ENCODE results near the gene NCOR1. TPM values are rescaled to one million over a fixed set of nuclear protein-coding genes. Genes with fewer than 3 reads are reported as not detected.
A peak's percentile ranks its signal among the peaks of the same experiment; 100 is the strongest.

NCOR1 gene
- total and polyA plus RNA-seq, 2 experiments from 2014 or later, result 102 to 132 TPM

GRCh38 chr17:16019347-16019746, 196.0 kb downstream of the NCOR1 start:
- Histone ChIP-seq H3K9me2 (ENCODE audit: insufficient read depth) (no peaks in the 10 kb centered on the region), H3K4me1 (ENCODE audit: insufficient read depth) (no peaks in the 10 kb centered on the region), H3K27ac (ENCODE audit: low read depth) (no peak overlapping the region), H3K27me3 (ENCODE audit: insufficient read depth) (no peaks in the 10 kb centered on the region), H3K79me2 (replicated peaks; ENCODE audit: insufficient read depth) (peaks cover 69% of the 10 kb centered on the region), H2AFZ (no peak overlapping the region), H3K4me2 (no peak overlapping the region), H3K4me3 (no peak overlapping the region), H3F3A (replicated peaks; ENCODE audit: low read depth) (no peaks in the 10 kb centered on the region), H4K20me1 (replicated peaks; ENCODE audit: insufficient read depth) (peaks cover 25% of the 10 kb centered on the region), H3K36me3 (ENCODE audit: insufficient read depth) (peaks cover under 1% of the 10 kb centered on the region; the same call in 1 of the 2 replicates)
- Mint-ChIP-seq H3K9me3 (no peaks in the 10 kb centered on the region), H3K36me3 (ENCODE audit: low read depth) (peaks cover 79% of the 10 kb centered on the region), H3K4me1 (no peaks in the 10 kb centered on the region), H3K27ac (peak overlapping the region; percentile 56; the same call in 1 of the 2 replicates), H3K4me3 (no peak overlapping the region), H3K27me3 (ENCODE audit: insufficient read depth, low read depth, poor library complexity) (peaks cover 4% of the 10 kb centered on the region)
- ATAC-seq (no peak), DNase-seq (ENCODE audit: low spot score) (no peak)
- TF ChIP-seq POLR2AphosphoS5 (IDR thresholded peaks at IDR 0.05; ENCODE audit: low read depth) (no peak), STAT1 (IDR thresholded peaks at IDR 0.05; ENCODE audit: unreplicated experiment) (no peak), NANOG (IDR thresholded peaks at IDR 0.05; ENCODE audit: borderline replicate concordance) (no peak), EZH2phosphoT487 (IDR thresholded peaks at IDR 0.05; ENCODE audit: unreplicated experiment) (no peak), ETS1 (IDR thresholded peaks at IDR 0.05) (no peak), ZNF114 (CRISPR knock-in tag; IDR thresholded peaks at IDR 0.05) (no peak), CTCF (conservative IDR thresholded peaks at IDR 0.05; ENCODE audit: low read depth in 2 of 2) (no peak), ZNF462 (CRISPR knock-in tag; IDR thresholded peaks at IDR 0.05) (no peak), ZNF331 (CRISPR knock-in tag; IDR thresholded peaks at IDR 0.05; ENCODE audit: low read depth) (no peak), CREB1 (CRISPR knock-in tag; IDR thresholded peaks at IDR 0.05; ENCODE audit: low read depth) (no peak), JUNB (IDR thresholded peaks at IDR 0.05; ENCODE audit: unreplicated experiment) (no peak), EZH2 (IDR thresholded peaks at IDR 0.05; ENCODE audit: low read depth, unreplicated experiment) (no peak), REST (IDR thresholded peaks at IDR 0.05; ENCODE audit: unreplicated experiment) (no peak)

Measured in GM23338 (cell line).